MM.1S (cell line): ENCODE measurements around the gene RAB44.

ENCODE experiments used
- DNase-seq: peaks from one replicate; pipeline ENCODE4 v3.0.0-alpha.2; 2015
- H2AFZ ChIP-seq: fragments of 300-600 bp; sonication (generic); 2 replicates; pipeline ENCODE4 v1.6.0; 2016; ENCODE audit warnings: antibody characterized with exemption, low read length
- H3F3A ChIP-seq: fragments of 300-600 bp; sonication (generic); 2 replicates; pipeline ENCODE4 v1.6.1; 2016; ENCODE audit warnings: mild to moderate bottlenecking, antibody characterized with exemption, low read length, moderate library complexity, mixed read lengths; ENCODE audit not compliant: insufficient read depth
- H3K27ac ChIP-seq: fragments of 300-600 bp; sonication (generic); 2 replicates; pipeline ENCODE4 v1.5.1; 2016; ENCODE audit warnings: mild to moderate bottlenecking, low read length
- H3K27me3 ChIP-seq: fragments of 300-600 bp; sonication (generic); replicated peaks from 2 replicates; pipeline ENCODE4 v1.6.0; 2016; ENCODE audit warnings: low read length; ENCODE audit not compliant: insufficient read depth
- H3K36me3 ChIP-seq: fragments of 300-600 bp; sonication (generic); replicated peaks from 2 replicates; pipeline ENCODE4 v1.6.1; 2016; ENCODE audit warnings: mild to moderate bottlenecking, low read length, mixed read lengths; ENCODE audit not compliant: insufficient read depth
- H3K4me1 ChIP-seq: fragments of 300-600 bp; sonication (generic); 2 replicates; pipeline ENCODE4 v1.6.1; 2016; ENCODE audit warnings: low read length, mixed read lengths
- H3K4me2 ChIP-seq: fragments of 300-600 bp; sonication (generic); 2 replicates; pipeline ENCODE4 v1.6.0; 2016; ENCODE audit warnings: low read depth, low read length
- H3K4me3 ChIP-seq: fragments of 300-600 bp; sonication (generic); 2 replicates; pipeline ENCODE4 v1.5.1; 2016; ENCODE audit warnings: low read length, mixed read lengths
- H3K79me2 ChIP-seq: fragments of 300-600 bp; sonication (generic); 2 replicates; pipeline ENCODE4 v1.6.1; 2016; ENCODE audit warnings: mixed run types, low read length, mixed read lengths
- H3K9ac ChIP-seq: fragments of 300-600 bp; sonication (generic); 2 replicates; pipeline ENCODE4 v1.6.1; 2016; ENCODE audit warnings: low read length, mixed read lengths
- H3K9me2 ChIP-seq: fragments of 300-600 bp; sonication (generic); replicated peaks from 2 replicates; pipeline ENCODE4 v1.6.1; 2016; ENCODE audit warnings: mild to moderate bottlenecking, low read length, mixed read lengths; ENCODE audit not compliant: insufficient read depth
- H3K9me3 ChIP-seq: fragments of 300-600 bp; sonication (generic); replicated peaks from 2 replicates; pipeline ENCODE4 v1.6.1; 2016; ENCODE audit warnings: mild to moderate bottlenecking, low read length, mixed read lengths; ENCODE audit not compliant: insufficient read depth
- H4K20me1 ChIP-seq: fragments of 300-600 bp; sonication (generic); 2 replicates; pipeline ENCODE4 v1.6.1; 2016; ENCODE audit warnings: mild to moderate bottlenecking, low read length, moderate library complexity, mixed read lengths; ENCODE audit not compliant: insufficient read depth
- CTCF ChIP-seq: fragments of 300-600 bp; sonication (generic); IDR thresholded peaks from 2 replicates; pipeline ENCODE4 v1.5.1; 2016; ENCODE audit warnings: antibody characterized with exemption, low read length, mixed read lengths
- EZH2 ChIP-seq: fragments of 300-600 bp; sonication (generic); optimal IDR thresholded peaks from 2 replicates; pipeline ENCODE3; 2017; ENCODE audit warnings: low read depth, mild to moderate bottlenecking, antibody characterized with exemption, low read length, mixed read lengths
- EZH2phosphoT487 ChIP-seq: fragments of 300-600 bp; sonication (generic); IDR thresholded peaks from 2 replicates; pipeline ENCODE4 v1.6.1; 2018; ENCODE audit warnings: antibody characterized with exemption, low read length

RAB44 gene

GRCh38 chr6:36717871-36718540 lies 20.4 kb downstream of the RAB44 start:
- H3F3A ChIP-seq, result no peaks in the 10 kb centered on the region
- no peak overlapping the region for H2AFZ ChIP-seq
- no peaks in the 10 kb centered on the region for H3K4me1 ChIP-seq
- DNase-seq, result no peak
- H3K4me3 ChIP-seq, result no peak overlapping the region
- H4K20me1 ChIP-seq, result no peaks in the 10 kb centered on the region
- no peak overlapping the region for H3K27ac ChIP-seq
- H3K36me3 ChIP-seq, result no peaks in the 10 kb centered on the region
- no peaks in the 10 kb centered on the region for H3K9me3 ChIP-seq
- H3K9ac ChIP-seq, result no peak overlapping the region
- no peaks in the 10 kb centered on the region for H3K27me3 ChIP-seq
- H3K79me2 ChIP-seq, result no peaks in the 10 kb centered on the region
- no peaks in the 10 kb centered on the region for H3K9me2 ChIP-seq
- no peak overlapping the region for H3K4me2 ChIP-seq
- no peak for TF ChIP-seq EZH2phosphoT487
- no peak for TF ChIP-seq EZH2
- no peak for TF ChIP-seq CTCF

- Histone ChIP-seq H2AFZ (no peak overlapping the region), H3K9ac (no peak overlapping the region), H4K20me1 (no peaks in the 10 kb centered on the region), H3K4me1 (no peaks in the 10 kb centered on the region), H3K9me3 (no peaks in the 10 kb centered on the region), H3K36me3 (no peaks in the 10 kb centered on the region), H3K4me3 (no peak overlapping the region), H3K27ac (no peak overlapping the region), H3K27me3 (no peaks in the 10 kb centered on the region), H3K79me2 (no peaks in the 10 kb centered on the region), H3F3A (no peaks in the 10 kb centered on the region), H3K4me2 (no peak overlapping the region), H3K9me2 (no peaks in the 10 kb centered on the region)
- no peak for DNase-seq
- TF ChIP-seq EZH2 (no peak), EZH2phosphoT487 (no peak), CTCF (no peak)
These were observed 20.9 kb downstream of the RAB44 start for GRCh38 chr6:36718560-36718959.

GRCh38 chr6:36719126-36719525 lies 21.5 kb downstream of the RAB44 start:
- H3K9ac ChIP-seq, result no peak overlapping the region
- DNase-seq, result no peak
- no peaks in the 10 kb centered on the region for H3F3A ChIP-seq
- H3K4me1 ChIP-seq, result no peaks in the 10 kb centered on the region
- no peaks in the 10 kb centered on the region for H3K36me3 ChIP-seq
- TF ChIP-seq EZH2 (no peak), EZH2phosphoT487 (no peak)
- H3K9me2 ChIP-seq, result no peaks in the 10 kb centered on the region
- no peaks in the 10 kb centered on the region for H4K20me1 ChIP-seq
- H3K4me3 ChIP-seq, result no peak overlapping the region
- no peaks in the 10 kb centered on the region for H3K9me3 ChIP-seq
- no peak overlapping the region for H3K27ac ChIP-seq
- H2AFZ ChIP-seq, result no peak overlapping the region
- H3K79me2 ChIP-seq, result no peaks in the 10 kb centered on the region
- H3K27me3 ChIP-seq, result no peaks in the 10 kb centered on the region
- no peak overlapping the region for H3K4me2 ChIP-seq
